IMR-90 (cell line): ENCODE results near the gene SLC22A7.

Source experiments
- BHLHE40 ChIP-seq: fragments of 150-350 bp; IDR thresholded peaks from 2 replicates; pipeline ENCODE4 v1.6.1; 2016; ENCODE audit warnings: mild to moderate bottlenecking, low read depth, low read length
- CHD1 ChIP-seq: IDR thresholded peaks from 2 replicates; pipeline ENCODE4 v1.6.1; 2012; ENCODE audit warnings: low read depth, low read length, improper control_type of control experiment
- CTCF ChIP-seq: conservative IDR thresholded peaks from 2 replicates; pipeline ENCODE4 v1.5.1; 2012; ENCODE audit warnings: mild to moderate bottlenecking, low read depth, low read length, improper control_type of control experiment
- FOS ChIP-seq: fragments of 150-350 bp; IDR thresholded peaks from 2 replicates; pipeline ENCODE4 v1.6.1; 2016; ENCODE audit warnings: low read depth, low read length
- MAFK ChIP-seq: IDR thresholded peaks from 2 replicates; pipeline ENCODE4 v1.6.1; 2012; ENCODE audit warnings: low read depth, low read length, improper control_type of control experiment
- MAZ ChIP-seq: IDR thresholded peaks from 2 replicates; pipeline ENCODE4 v1.6.1; 2012; ENCODE audit warnings: low read depth, mild to moderate bottlenecking, low read length, improper control_type of control experiment, moderate library complexity, borderline replicate concordance
- MXI1 ChIP-seq: IDR thresholded peaks from 2 replicates; pipeline ENCODE4 v1.6.1; 2012; ENCODE audit warnings: low read depth, mild to moderate bottlenecking, low read length, moderate library complexity, borderline replicate concordance
- POLR2A ChIP-seq: IDR thresholded peaks from 2 replicates; pipeline ENCODE4 v1.6.1; 2012; ENCODE audit warnings: mild to moderate bottlenecking, low read depth, low read length
- RAD21 ChIP-seq: IDR thresholded peaks from 2 replicates; pipeline ENCODE4 v1.6.1; 2012; ENCODE audit warnings: low read length, improper control_type of control experiment
- USF2 ChIP-seq: fragments of 150-350 bp; IDR thresholded peaks from 2 replicates; pipeline ENCODE4 v1.6.1; 2017; ENCODE audit warnings: mild to moderate bottlenecking, antibody characterized with exemption, low read length, low read depth

- TF ChIP-seq MXI1 (no peak), CTCF (no peak), BHLHE40 (no peak), POLR2A (no peak), FOS (no peak), MAZ (no peak), RAD21 (no peak), USF2 (no peak), CHD1 (no peak), MAFK (no peak)
Measured at GRCh38 chr6:43256670-43257366, 41.2 kb upstream of the SLC22A7 start.
